Activated effector memory CD4-positive, alpha-beta T cell treated with Interleukin-2 at 50 U/mL for 16 hours (primary cell): Measurements from ENCODE around the gene RABGAP1L.

Source experiments
- DNase-seq: peaks from one replicate; pipeline ENCODE4 v3.0.0-alpha.2; 2020

The RABGAP1L gene

DNA sequence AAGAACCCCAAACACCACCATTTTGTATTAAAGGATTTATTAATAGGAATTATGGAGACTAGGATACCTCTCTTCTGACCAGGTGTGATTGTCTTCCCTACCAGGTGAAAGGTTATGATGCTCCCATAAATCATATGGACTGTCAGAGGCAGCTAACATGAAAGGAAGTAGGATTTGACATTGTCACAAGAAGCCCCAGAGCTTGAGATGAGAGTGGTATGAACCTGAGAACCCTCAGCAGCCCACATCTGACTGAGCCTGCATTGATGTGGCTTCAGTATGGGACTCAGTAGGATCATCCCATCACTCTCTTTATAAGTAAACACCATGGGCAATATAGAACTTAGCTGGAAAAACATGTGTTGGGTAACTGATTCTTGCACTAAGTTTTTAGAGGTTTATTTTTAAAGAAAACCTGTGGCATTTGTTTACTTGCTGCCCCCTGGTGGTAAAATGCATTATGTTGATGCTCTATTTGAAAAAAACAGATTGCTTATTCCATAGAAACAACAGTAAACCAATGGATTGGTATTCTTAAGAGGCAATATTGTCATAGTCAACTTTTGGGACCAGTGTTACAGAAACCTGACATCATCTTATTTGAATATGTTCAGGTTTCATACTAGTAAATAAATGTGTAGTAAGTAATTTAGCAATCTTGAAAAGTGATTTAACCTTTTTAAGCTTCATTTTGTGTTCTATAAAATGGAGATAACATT lies 823.8 kb downstream of the RABGAP1L start:
- no peak for DNase-seq

DNA sequence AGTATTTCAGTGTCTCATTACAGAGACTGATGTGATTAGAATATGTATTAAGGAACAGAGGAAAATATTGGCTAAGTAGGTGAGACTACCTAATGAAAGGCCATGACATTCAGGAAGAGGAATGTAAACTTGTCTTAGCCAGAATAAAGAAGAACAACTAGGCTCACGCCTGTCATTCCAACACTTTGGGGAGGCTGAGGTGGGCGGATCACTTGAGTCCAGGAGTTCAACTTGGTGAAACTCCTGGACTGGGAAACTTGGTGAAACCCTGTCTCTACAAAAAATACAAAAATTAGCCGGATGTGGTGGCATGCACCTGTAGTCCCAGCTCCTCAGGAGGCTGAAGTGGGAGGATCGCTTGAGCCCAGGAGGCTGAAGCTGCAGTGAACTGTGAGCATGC lies 825.6 kb downstream of the RABGAP1L start:
- DNase-seq, result no peak

DNA sequence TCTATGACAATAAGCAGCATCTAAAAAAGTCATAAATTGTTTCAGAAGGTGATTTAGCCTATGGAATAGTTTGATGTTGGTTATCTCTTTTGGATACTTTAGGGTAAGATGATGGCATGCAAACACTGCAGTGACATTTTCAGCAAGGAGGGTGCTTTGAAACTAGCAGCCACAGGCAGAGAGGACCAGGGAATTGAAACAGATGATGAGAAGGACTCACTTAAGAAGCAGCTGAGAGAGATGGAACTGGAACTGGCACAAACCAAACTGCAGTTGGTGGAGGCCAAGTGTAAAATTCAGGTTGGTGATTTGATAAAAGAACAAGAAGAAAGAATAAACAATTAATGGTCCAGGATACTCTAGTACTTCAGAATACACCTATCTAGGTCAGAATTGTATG lies 829.2 kb downstream of the RABGAP1L start:
- DNase-seq, result no peak

DNA sequence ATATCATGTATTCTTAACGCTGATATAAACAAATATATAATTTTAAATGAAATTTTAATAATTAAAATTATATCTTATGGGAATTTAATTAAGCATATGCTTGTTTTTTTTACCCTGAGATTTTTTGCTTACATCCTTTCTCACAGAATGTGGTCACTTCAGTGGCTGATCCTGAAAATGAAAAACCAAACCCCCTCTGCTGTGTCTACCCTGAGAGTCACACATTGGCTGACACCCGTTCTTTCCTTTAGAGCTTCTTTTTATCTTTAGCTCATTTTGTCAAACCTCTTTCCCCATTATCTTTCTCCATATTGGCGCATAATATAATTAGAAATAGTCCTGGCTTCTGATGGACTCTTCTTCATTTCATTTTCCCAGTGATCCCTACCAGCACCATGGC lies 829.7 kb downstream of the RABGAP1L start:
- no peak for DNase-seq

DNA sequence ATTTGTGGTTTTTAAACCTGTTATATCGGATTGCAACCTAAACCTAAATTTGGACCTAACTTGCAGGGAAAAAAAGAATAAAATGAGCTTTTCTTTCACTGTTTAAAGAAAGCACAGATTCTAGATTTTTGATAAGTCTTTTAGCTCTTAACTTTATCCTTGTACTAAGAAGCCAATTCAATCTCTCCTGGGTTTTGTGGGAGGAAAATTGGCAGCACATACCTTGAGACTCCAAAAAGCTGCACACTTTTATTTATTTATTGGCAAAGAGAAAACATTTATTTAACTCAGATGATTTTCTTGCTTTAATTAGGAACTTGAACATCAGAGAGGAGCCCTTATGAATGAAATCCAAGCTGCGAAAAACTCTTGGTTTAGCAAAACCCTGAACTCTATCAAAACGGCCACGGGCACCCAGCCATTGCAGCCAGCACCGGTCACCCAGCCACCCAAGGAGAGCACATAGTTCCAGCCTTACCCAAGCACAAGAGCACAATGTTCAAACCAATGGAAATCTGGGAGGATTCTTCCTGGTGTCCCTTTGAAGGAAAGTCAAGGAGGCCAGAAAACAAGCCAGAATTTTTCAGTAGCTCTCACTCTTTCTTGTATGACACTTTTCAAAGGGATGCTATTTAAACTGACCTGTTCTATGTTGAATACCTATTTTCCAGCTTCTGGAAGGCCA lies 830.4 kb downstream of the RABGAP1L start:
- DNase-seq, result no peak

DNA sequence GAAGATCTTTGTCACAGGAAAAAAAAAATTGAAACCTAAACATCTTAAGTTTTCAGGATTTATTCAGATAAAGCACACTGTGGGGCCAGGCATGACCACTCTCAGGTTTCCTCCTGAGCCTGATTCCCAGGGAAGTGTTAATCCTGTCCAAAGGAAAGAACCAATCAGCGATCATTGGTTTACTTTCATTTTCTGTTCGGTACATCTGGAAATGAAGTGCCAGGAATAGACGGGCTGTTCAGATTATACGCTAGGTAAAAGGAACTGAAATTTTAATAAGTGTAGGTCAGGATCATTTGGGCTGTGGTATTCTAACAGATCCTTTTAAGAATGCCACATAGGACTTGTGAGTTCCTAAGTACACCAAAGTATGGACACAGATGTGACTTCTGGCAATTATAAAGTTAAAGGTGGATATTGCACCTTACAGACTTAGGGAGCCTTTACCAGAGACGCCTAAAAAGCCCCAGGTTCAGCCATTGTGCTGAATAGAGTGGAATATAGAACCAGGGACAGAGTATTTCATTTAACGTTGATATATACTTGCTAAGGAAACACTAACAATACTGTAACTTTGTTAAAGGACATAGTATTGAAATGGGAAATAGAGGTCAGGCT lies 831.2 kb downstream of the RABGAP1L start:
- DNase-seq, result no peak

DNA sequence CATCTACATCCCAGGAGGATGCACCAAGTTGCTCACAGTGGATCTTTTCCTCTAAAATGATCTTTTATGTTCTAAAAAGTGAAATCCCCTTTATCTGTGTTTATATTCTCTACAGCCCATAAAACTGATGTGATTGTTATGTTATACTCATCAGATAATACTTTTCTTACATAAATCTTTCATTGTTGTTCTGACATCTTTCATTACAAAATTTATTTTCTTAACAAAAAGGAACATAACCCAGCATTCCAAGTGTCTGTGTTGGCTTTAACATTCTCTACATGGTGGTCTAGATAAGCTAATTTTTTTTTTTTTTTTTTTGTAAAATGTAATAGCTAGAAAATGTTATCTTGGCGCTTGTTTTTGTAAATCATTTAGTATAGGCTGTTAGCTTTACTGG lies 832.2 kb downstream of the RABGAP1L start:
- DNase-seq, result no peak

DNA sequence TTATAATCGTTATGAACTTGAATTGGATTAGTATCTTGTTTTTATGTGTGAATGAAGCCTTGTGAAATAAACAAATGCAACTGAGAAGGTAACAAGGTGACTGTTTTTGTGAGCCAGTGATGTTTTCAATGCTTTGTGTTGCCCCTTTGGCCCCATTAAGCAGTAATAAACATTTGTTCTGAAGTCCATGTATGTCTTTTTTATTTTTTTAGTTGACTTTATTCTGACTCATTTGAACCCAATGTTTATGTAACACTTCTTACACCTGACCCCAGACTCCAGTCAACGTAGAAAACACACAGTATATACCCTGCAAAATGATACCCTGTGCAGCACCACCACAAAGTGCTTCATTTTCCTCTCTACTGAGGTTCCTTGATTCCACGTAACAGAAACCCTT lies 835.8 kb downstream of the RABGAP1L start:
- DNase-seq, result no peak

DNA sequence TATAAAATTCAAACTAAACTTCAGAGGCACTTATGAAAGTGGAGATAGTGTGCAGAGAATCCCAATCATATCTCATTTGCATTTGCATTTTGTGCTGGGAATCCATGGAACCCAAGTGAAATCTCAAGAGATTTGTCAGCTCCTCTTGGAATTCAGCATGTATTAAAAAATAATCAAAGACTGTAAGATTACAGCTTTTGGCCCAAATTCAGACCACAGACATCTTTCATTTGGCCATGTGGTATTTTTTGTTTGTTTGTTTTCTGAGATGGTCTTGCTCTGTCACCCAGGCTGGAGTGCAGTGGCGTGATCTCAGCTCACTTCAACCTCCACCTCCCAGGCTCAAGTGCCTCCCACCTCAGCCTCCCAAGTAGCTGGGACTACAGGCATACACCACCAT lies 836.6 kb downstream of the RABGAP1L start:
- no peak for DNase-seq

DNA sequence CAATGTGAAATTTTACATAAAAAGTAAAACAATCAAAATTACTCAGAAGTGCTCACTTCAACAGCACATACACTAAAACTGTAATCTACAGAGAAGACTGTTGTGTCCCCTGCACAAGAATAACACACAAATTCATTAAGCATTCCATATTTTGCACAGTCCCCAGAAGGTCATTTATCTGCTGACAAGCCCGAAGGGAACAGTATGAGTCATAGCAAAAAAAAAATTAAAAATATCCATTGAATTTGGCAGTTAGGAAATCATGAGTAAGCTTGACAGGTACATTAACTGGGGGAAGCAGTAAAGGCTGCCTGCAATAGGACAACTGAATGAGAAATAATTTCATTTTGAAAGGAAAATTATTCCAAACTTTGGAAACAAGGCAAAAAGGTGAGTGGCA lies 837.2 kb downstream of the RABGAP1L start:
- DNase-seq, result no peak

DNA sequence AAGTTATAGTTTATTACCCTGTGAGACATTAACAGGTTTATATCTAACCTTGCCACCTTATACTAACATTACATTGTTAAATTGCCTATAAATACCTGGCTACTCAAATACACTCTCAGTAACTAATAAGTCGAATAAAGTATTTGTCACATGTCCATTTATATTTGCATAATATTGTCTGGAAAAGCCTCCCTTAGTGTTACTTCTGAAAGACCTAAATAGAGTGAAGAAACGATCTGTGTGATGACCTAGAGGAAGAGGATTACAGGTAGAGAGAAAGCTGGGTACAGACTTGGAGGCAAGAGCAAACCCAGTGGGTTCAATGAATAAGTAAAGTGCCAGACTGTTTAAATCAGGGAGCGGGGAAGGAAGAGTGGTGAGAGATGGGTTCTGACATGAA lies 837.7 kb downstream of the RABGAP1L start:
- no peak for DNase-seq

DNA sequence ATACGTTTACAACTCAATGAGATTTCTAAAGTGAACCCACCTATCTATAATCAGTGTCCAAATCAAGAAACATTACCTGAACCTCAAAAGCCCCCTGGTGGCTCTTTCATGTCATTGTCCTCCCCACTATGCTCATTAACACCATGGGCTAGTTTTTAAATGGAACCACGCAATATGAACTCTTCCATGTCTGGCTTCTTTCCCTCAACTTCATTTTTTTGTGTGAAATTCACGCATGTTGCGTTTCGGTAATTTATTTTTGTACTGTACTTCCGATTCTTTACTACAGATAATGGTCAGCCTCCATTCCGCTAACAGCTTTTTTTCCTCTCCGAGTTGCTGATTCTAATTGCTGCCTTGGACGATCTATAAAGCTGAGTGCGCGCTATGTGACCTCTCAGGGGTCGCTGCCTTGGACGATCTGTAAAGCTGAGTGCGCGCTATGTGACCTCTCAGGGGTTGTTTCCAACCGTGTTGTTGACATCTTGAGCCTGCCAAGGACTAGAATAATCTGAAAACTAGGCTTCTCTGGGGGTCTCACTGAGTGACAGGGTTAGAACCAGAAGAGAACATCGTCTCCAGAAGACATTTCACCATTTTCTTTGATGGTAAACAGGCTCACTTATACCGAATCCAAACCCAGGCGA lies 839.4 kb downstream of the RABGAP1L start:
- DNase-seq, result peak; percentile 16

DNA sequence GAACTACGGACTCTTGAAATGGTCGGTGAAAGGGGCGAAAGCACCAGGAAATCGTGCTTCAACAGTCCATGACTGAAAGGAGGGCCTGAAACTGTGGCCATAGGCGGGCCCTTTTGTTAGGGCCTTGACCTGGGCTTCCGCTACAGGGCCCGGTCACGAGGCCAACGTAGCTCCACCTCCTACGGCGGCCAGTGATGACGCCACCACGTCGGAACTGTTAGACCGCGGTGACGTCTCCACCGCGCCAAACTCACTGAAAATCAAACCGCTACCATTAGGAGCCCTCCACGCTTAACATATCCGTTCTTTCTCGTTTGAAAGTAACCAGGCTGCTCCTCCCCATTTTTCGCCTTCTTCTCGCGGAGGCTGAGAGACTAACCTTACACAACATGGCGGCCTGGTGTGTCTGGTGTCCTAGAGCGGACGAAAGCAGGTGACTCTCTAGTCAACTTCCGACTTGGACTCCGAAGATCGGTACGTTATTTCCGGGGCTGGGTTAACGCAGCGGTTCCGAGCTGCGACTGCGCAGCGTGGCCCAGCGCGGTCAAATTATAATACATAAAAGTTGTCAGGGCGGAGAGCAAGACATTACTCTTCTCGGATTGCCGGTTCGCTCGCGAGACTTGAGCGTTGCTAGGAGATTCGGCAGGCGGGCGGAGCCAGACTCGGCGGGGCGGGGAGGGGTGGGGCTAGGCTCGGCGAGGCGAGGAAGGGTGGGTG lies 840.1 kb downstream of the RABGAP1L start:
- DNase-seq, result peak; percentile 86

DNA sequence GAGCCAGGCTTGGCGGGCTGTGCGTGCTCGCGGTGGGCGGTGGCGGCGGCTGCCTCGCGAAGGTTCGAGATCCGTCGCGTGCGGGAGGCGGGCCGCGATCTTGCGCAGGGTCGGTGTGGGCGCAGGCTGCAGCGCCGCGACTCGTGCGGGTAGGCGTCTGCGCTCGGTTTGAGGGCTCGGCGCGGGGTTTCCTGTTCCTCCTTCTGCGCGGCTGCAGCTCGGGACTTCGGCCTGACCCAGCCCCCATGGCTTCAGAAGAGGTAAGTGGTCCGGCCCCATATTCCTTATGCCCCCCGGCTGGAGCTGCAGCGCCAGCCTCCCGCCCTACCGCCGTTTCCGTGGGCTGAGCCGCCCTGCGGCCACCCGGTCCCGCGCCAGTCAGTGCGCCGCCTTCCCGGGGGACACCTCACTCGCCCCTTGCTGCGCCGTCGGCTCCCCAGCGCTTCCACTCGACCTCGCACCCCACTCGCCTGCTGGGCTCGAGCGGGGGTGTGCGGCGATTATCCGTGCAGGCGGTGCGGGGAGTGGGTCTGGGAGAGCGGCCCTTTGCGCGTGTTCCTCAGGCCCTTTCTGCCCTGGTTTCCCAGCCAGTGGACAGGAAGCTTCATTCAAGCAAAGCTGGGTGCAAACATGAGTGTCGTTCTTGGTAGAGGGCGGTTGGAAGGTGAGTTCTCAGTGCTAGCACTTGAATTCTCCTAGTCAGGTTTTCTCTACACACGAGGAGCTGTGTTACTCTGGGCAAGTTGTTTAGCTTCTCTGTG lies 840.8 kb downstream of the RABGAP1L start, which contains the start of gene CACYBP:
CACYBP (plus strand) TSS at position 12 of the 761 bp plus-strand sequence; CDS start at position 246, 234 bp downstream.
- DNase-seq, result peak; percentile 95

DNA sequence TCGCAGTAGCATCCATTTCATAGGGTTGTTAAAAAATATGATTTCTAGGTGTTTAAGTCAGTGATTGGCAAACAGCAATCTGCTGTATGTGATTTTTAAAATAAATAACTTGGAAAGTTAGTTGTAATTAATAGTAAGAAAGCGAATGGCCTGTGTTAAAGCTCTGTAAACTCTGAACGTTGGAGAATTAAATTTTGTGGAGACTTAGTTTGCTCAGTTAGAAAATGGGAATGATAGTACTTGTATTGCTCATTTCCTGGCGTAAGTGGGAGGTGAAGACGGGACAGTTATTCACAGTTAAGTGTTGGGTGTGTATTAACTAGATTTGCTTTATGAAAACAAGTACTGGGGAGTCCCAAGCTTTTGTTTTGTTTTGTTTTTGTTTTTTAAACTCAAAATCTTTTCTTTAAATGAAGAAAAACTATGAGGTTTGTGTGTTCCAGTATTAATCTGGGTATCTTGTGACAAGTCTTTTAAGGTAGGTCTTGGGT lies 841.4 kb downstream of the RABGAP1L start:
- no peak for DNase-seq

DNA sequence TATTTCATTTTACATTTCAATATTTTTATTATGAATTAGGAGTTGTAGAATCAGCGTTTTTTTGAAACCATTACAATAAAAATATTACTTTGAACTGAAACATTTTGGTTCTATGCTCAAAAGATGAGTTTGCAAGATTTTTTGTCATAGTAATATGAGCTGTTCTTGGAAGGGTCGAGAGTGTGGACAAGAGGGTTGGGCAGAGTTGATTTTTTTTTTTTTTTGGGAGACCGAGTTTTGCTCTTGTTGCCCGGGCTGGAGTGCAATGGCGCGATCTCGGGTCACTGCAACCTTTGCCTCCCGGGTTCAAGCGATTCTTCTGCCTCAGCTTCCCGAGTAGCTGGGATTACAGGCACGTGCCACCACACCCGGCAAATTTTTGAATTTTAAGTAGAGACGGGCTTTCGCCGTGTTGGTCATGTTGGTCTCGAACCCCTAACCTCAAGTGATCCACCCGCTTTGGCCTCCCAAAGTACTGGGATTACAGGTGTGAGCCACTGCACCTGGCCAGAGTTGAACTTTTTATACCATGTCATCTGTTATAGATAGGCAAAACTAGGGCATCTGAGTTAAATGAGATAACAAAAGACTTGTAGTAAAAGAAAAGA lies 843.7 kb downstream of the RABGAP1L start:
- no peak for DNase-seq

DNA sequence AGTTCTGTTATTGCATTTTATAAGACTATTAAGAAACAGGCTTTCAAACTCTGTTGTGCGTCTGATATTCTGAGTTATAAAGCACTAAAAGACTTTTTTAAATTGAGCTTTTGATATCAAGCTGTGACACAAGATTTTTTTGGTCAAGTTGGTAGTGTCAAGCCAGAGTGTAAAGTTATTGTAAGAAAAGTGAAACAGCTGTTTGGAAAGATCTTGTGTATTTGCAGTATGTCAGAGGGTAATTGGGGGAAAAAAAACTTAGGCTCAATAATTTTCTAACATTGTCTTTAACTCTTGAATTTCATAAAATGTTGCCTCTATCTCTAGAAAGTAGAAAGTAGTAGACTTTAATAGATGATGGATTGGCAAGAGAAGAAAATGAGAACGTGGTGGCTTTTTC lies 844.2 kb downstream of the RABGAP1L start:
- no peak for DNase-seq

DNA sequence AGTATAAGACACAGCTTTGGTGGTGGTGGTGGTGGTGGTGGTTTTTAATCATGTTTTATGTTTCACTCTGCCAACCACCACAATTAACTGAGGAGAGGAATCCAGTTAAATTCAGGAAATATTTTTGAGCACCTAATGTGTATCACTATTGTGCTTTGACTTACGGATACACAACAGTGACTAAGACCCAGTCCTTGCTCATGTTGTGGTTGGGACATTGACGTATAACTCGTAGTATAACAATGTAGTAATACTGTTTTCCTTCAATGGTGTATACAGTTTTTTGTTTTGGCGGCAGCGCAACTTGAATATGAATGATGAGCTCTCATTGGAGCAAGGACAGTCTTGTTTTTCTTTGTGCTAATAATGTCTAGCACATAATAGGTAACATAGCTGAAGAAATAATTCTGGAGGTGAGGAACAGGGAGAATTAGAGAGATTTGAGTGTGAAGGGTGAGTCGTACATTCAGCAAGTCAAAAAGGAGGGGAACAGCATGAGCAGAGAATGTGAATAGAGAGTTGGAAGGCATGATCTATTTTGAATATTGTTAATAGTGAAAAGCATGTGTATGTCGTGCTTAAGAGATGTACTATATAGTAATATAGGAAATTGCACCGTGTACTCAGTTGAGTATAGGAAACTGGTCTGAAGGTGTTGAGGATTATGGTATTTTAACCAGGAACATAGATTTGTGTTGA lies 845.9 kb downstream of the RABGAP1L start:
- no peak for DNase-seq

DNA sequence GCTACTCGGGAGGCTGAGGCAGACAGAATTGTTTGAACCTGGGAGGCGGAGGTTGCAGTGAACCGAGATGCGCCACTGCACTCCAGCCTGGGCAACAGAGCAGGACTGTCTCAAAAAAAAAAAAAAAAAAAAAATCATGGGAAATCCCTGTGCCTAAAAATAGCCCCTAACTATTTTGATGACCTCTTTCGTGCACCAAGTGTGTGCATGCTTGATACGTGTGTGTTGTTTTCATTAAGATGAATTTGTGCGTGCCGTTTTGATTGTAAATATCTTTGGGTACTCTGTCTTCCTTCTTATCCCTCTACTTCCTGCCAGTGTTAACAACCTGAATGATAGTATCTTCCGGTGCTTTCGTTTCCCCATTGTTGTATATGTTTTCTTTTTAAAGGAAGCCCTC lies 850.2 kb downstream of the RABGAP1L start:
- DNase-seq, result no peak

DNA sequence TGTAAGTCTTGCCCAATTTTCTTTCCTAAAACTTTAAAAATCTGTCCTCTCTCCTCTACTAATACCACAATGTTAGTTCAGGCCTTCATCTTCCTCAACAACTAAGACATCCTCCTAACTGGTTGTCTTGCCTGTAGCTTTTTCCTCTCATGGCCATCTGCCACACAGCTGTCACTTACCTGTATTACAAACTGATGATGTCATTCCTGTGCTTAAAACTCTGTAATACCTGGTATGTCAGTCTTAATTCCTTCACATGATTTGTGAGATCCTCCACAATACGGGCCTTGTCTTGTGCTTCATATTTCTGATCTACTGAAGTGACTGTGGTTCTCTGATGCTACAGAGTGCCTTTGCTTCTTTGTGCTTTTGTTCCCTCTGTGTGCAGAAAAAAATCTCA lies 854.1 kb downstream of the RABGAP1L start:
- DNase-seq, result no peak

DNA sequence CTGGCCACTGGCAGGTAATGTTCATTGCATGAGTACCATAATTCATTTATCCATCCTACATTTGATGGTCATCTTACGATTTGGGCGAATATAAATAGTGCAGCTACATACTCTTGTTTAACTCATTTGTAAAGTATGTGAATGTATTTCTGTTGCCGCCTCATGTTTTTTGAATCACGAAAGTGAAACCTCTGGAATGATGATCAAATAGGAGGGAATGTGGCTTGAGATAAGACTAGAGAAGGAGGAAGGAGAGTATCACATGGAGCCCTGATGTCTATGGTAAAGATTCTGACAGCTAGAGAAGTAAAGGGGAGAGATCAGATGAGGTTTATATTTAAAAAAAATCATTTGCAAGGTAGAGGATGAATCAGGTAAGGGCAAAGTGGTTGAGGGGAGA lies 855.9 kb downstream of the RABGAP1L start:
- no peak for DNase-seq
